ENCODE data around the gene HM13. TPM values are rescaled to one million over a fixed set of nuclear protein-coding genes. Genes with fewer than 3 reads are reported as not detected.

Gene HM13
- polyA plus RNA-seq, 1 donor (not counting 4 experiments of a cell fraction or from before 2014, with no cell fraction given), result 127 TPM

GRCh38 chr20:31485450-31486339 lies 28.5 kb upstream of the HM13 start:
- H3K9ac ChIP-seq (ENCODE audit: control insufficient read depth, extremely low read depth, insufficient read depth, low read length), result no peak overlapping the region
- H3K79me2 ChIP-seq (ENCODE audit: control insufficient read depth, insufficient read depth, low read length), result no peaks in the 10 kb centered on the region
- H3K4me2 ChIP-seq (ENCODE audit: control insufficient read depth, extremely low read depth, insufficient read depth, low read depth, low read length), result no peak overlapping the region
- TF ChIP-seq CTCF (optimal IDR thresholded peaks at IDR 0.05 in 1 of 3, IDR thresholded peaks at IDR 0.05 in 1 of 3, conservative IDR thresholded peaks at IDR 0.05 in 1 of 3; ENCODE audit: extremely low read depth in 1 of 3, insufficient read depth in 2 of 3, low read length in 3 of 3) (no peak), EZH2 (IDR thresholded peaks at IDR 0.05; ENCODE audit: low read length) (no peak)
- no peaks in the 10 kb centered on the region for H3K36me3 ChIP-seq (ENCODE audit: control insufficient read depth in 2 of 2, extremely low read depth in 1 of 2, insufficient read depth in 2 of 2, low read length in 2 of 2)
- no peaks in the 10 kb centered on the region for H3K9me1 ChIP-seq (ENCODE audit: control insufficient read depth, extremely low read depth, insufficient read depth, low read length)
- H3K9me3 ChIP-seq (ENCODE audit: control insufficient read depth, low read depth, low read length), result no peaks in the 10 kb centered on the region
- H2AFZ ChIP-seq (ENCODE audit: control insufficient read depth, low read length), result no peak overlapping the region
- DNase-seq (ENCODE audit: low read depth, low spot score) (no peak), FAIRE-seq (no peak)
- no peak overlapping the region for H3K4me3 ChIP-seq (ENCODE audit: control insufficient read depth in 2 of 3, extremely low read depth in 1 of 3, insufficient read depth in 2 of 3, low read depth in 1 of 3, low read length in 3 of 3)
- H4K20me1 ChIP-seq (ENCODE audit: control insufficient read depth, extremely low read depth, insufficient read depth, low read length), result no peaks in the 10 kb centered on the region
- H3K27ac ChIP-seq (ENCODE audit: control insufficient read depth, insufficient read depth, low read length), result no peak overlapping the region
- H3K27me3 ChIP-seq (ENCODE audit: control insufficient read depth, extremely low read depth, insufficient read depth, low read length), result peaks cover 15% of the 10 kb centered on the region
- H3K4me1 ChIP-seq (ENCODE audit: control insufficient read depth, extremely low read depth, insufficient read depth, low read length), result no peaks in the 10 kb centered on the region
- dilution Hi-C loops (cut with MboI; ENCODE audit: extremely low pct_ligation_motif_present, low sequenced_read_pairs), result no loop called here

- Histone ChIP-seq H3K79me2 (ENCODE audit: control insufficient read depth, insufficient read depth, low read length) (no peaks in the 10 kb centered on the region), H3K4me3 (ENCODE audit: control insufficient read depth in 2 of 3, extremely low read depth in 1 of 3, insufficient read depth in 2 of 3, low read depth in 1 of 3, low read length in 3 of 3) (no peak overlapping the region), H3K36me3 (ENCODE audit: control insufficient read depth in 2 of 2, extremely low read depth in 1 of 2, insufficient read depth in 2 of 2, low read length in 2 of 2) (no peaks in the 10 kb centered on the region), H4K20me1 (ENCODE audit: control insufficient read depth, extremely low read depth, insufficient read depth, low read length) (no peaks in the 10 kb centered on the region), H3K9ac (ENCODE audit: control insufficient read depth, extremely low read depth, insufficient read depth, low read length) (no peak overlapping the region), H3K9me1 (ENCODE audit: control insufficient read depth, extremely low read depth, insufficient read depth, low read length) (no peaks in the 10 kb centered on the region), H2AFZ (ENCODE audit: control insufficient read depth, low read length) (no peak overlapping the region), H3K27ac (ENCODE audit: control insufficient read depth, insufficient read depth, low read length) (no peak overlapping the region), H3K4me1 (ENCODE audit: control insufficient read depth, extremely low read depth, insufficient read depth, low read length) (no peaks in the 10 kb centered on the region), H3K27me3 (ENCODE audit: control insufficient read depth, extremely low read depth, insufficient read depth, low read length) (peaks cover 15% of the 10 kb centered on the region), H3K9me3 (ENCODE audit: control insufficient read depth, low read depth, low read length) (no peaks in the 10 kb centered on the region), H3K4me2 (ENCODE audit: control insufficient read depth, extremely low read depth, insufficient read depth, low read depth, low read length) (no peak overlapping the region)
- FAIRE-seq, result no peak
- no peak for TF ChIP-seq EZH2 (IDR thresholded peaks at IDR 0.05; ENCODE audit: low read length)
- dilution Hi-C loops (cut with MboI; ENCODE audit: extremely low pct_ligation_motif_present, low sequenced_read_pairs), result no loop called here
- DNase-seq (ENCODE audit: low read depth, low spot score), result no peak
Measured at GRCh38 chr20:31488115-31488514, 26.1 kb upstream of the HM13 start.
